IPS-20b (cell line): ENCODE results near the gene SNRNP48.

Source experiments
- H3K27ac ChIP-seq: one replicate; pipeline ENCODE4 v1.5.1; 2013; ENCODE audit warnings: low read length
- H3K27me3 ChIP-seq: 2 replicates; pipeline ENCODE4 v1.6.1; 2013; ENCODE audit warnings: mild to moderate bottlenecking, low read length, inconsistent platforms; ENCODE audit not compliant: insufficient read depth
- H3K36me3 ChIP-seq: 2 replicates; pipeline ENCODE4 v1.6.1; 2013; ENCODE audit warnings: low read depth, mild to moderate bottlenecking, inconsistent platforms, low read length, moderate library complexity; ENCODE audit not compliant: insufficient read depth
- H3K4me1 ChIP-seq: 2 replicates; pipeline ENCODE4 v1.6.1; 2013; ENCODE audit warnings: mild to moderate bottlenecking, control low read depth, inconsistent platforms, low read length, moderate library complexity; ENCODE audit not compliant: insufficient read depth
- H3K4me3 ChIP-seq: 2 replicates; pipeline ENCODE4 v1.5.1; 2013; ENCODE audit warnings: mild to moderate bottlenecking, low read length, inconsistent platforms
- H3K9ac ChIP-seq: 2 replicates; pipeline ENCODE4 v1.6.1; 2013; ENCODE audit warnings: low read depth, mild to moderate bottlenecking, inconsistent platforms, low read length, moderate library complexity
- H3K9me3 ChIP-seq: 2 replicates; pipeline ENCODE4 v1.6.1; 2013; ENCODE audit warnings: mild to moderate bottlenecking, low read depth, low read length, inconsistent platforms; ENCODE audit not compliant: insufficient read depth

The SNRNP48 gene

DNA sequence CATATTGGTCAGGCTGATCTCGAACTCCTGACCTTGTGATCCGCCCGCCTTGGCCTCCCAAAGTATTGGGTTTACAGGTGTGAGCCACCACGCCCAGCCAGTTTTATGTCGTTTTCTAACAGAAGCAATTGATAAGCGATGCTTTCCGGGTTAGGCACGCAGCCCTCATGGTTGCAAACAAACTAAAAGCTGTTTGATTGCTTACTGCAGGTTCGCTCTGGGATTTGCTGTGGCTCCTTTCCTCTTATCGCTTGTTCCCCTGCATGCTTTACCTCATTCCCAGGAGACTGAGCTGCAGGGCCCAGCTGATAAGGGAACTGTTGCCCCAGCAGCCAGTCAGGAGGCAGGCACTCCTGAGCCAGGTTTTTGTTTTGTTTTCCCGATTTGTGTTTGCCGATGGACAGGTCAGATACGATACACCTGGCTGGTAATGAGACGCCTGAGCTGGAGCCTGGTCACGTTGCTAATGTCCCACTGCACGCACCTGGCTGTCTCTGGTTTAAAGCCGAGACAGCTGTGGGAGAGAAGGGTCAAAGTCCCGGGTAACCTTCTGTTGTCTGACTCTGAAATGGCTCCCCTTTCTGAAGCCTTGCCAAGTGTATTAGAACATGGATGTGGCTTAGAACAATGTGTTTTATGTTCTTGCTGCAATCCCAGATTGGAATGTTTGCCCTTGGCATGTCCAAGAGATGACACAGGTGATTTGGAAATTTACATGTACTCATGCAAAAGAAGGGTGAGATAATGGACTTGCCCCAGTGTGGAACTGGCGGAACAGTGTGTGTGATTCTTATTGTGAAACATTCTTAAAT is 28.6 kb upstream of the SNRNP48 start:
- no peak overlapping the region for H3K9ac ChIP-seq
- H3K27me3 ChIP-seq = no peaks in the 10 kb centered on the region
- H3K36me3 ChIP-seq = peaks cover 76% of the 10 kb centered on the region
- H3K4me1 ChIP-seq = no peaks in the 10 kb centered on the region
- H3K27ac ChIP-seq = no peak overlapping the region
- H3K9me3 ChIP-seq = no peaks in the 10 kb centered on the region
- no peak overlapping the region for H3K4me3 ChIP-seq

DNA sequence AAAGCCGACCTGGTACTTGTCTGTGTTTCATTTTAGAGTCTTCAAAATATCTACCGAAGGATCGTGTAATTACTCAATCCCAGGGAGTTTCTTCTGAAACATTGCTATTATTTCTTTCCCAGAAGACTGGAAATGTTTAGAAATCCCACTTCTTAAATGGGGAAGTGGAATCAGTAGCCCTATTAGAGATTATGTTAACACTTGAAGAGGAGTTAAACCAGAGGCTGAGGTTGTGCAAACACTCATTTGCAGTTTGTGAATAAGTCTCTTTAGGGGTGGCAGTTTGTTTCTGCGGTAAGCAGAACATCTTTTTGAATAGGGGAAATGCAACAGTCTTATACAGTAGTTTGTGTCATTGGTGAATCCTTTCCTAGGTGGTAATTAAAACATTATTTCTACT is 27.2 kb upstream of the SNRNP48 start:
- Histone ChIP-seq H3K9me3 (no peaks in the 10 kb centered on the region), H3K4me3 (no peak overlapping the region), H3K4me1 (no peaks in the 10 kb centered on the region), H3K27ac (no peak overlapping the region), H3K9ac (no peak overlapping the region), H3K27me3 (no peaks in the 10 kb centered on the region), H3K36me3 (peaks cover 83% of the 10 kb centered on the region)

DNA sequence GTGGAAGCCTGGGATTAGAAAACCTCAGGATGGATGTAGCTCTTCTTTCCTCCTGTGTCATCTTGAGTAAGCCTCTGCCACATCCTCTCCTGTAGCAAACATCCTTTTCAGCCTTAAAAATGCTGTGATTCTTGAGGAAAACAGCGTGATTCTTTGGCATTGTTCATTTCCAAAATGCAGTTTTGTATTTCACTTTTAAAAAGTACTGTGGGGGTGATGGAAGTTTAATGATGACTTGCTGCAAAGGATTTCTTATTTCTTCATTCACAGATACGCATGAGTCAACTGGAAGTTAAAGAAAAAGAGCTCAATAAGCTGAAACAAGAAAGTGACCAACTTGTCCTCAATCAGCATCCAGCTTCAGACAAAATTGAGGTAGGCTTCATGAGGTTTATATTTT is 23.9 kb upstream of the SNRNP48 start:
- peaks cover 88% of the 10 kb centered on the region for H3K36me3 ChIP-seq
- no peaks in the 10 kb centered on the region for H3K4me1 ChIP-seq

DNA sequence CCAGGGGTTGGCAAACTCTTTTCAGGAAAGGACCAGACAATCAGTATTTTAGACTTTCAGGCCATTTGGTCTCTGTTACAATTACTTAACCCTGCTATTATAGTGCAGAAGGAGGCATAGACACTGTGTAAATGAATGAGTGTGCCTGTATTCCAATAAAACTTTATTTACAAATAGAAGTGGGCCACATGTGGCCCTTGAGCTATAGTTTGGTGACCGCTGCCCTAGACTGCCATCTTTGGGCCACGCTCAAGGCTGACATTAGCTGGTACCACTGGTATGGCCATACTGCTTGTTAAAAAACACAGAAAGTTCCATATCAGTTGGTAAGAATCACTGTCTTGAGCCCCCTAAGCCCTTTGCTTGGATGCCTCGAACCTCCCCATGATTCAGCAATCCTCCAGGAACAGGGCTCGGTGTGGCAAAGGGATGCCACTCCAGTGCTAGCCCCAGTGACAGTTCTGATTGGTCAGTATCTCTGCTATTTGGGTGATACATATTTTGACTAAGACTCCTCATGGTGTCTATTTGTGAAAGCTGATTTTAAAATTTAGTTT is 23.3 kb upstream of the SNRNP48 start:
- H3K36me3 ChIP-seq = peaks cover 88% of the 10 kb centered on the region
- H3K4me3 ChIP-seq = no peak overlapping the region
- H3K27me3 ChIP-seq = no peaks in the 10 kb centered on the region
- no peaks in the 10 kb centered on the region for H3K9me3 ChIP-seq
- H3K9ac ChIP-seq = no peak overlapping the region
- H3K4me1 ChIP-seq = no peaks in the 10 kb centered on the region
- no peak overlapping the region for H3K27ac ChIP-seq

More for the DNA sequence above, 23.9 kb upstream of the SNRNP48 start:
- Histone ChIP-seq H3K4me3 (no peak overlapping the region), H3K9ac (no peak overlapping the region), H3K27ac (no peak overlapping the region), H3K27me3 (no peaks in the 10 kb centered on the region), H3K9me3 (no peaks in the 10 kb centered on the region)

DNA sequence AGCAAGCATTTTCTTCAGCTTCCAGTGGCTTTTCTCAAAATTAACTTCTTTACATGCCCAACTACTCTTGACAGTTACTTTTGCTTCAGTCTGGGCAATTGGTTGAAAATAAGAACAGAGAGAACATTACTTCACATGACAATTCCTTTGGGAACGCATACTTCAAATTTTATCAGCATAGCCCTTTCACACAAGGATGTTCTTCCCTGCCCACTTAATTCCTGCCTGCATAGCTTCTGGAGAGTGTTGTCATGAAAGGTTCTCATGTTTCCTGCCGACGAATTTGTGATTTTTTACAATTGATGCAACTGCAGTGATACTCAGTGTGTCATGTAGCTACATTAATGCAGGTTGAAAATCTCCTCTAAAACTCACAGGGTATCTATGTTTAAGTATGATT is 22.0 kb upstream of the SNRNP48 start:
- H3K9me3 ChIP-seq = no peaks in the 10 kb centered on the region
- no peaks in the 10 kb centered on the region for H3K4me1 ChIP-seq
- H3K27me3 ChIP-seq = no peaks in the 10 kb centered on the region
- H3K4me3 ChIP-seq = no peak overlapping the region
- H3K9ac ChIP-seq = no peak overlapping the region
- H3K36me3 ChIP-seq = peaks cover 94% of the 10 kb centered on the region
- no peak overlapping the region for H3K27ac ChIP-seq

DNA sequence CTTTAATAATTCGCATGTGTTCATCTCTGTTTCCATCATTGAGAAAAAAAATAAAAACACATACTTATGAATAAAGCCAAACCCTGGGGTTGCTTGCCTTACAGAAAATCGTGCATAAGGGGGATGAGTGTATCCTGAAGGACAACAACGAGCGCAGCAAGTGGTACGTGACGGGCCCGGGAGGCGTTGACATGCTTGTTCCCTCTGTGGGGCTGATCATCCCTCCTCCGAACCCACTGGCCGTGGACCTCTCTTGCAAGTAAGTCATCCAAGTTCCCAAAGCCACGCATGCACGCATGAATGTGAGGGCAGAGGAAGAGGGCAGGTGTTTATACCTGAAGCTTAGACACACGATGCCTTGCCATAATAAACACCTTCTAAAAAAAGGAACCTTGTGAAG is 20.9 kb upstream of the SNRNP48 start:
- H3K4me3 ChIP-seq = no peak overlapping the region
- no peak overlapping the region for H3K9ac ChIP-seq
- no peak overlapping the region for H3K27ac ChIP-seq
- no peaks in the 10 kb centered on the region for H3K9me3 ChIP-seq
- H3K27me3 ChIP-seq = no peaks in the 10 kb centered on the region
- no peaks in the 10 kb centered on the region for H3K4me1 ChIP-seq
- H3K36me3 ChIP-seq = peaks cover 92% of the 10 kb centered on the region

DNA sequence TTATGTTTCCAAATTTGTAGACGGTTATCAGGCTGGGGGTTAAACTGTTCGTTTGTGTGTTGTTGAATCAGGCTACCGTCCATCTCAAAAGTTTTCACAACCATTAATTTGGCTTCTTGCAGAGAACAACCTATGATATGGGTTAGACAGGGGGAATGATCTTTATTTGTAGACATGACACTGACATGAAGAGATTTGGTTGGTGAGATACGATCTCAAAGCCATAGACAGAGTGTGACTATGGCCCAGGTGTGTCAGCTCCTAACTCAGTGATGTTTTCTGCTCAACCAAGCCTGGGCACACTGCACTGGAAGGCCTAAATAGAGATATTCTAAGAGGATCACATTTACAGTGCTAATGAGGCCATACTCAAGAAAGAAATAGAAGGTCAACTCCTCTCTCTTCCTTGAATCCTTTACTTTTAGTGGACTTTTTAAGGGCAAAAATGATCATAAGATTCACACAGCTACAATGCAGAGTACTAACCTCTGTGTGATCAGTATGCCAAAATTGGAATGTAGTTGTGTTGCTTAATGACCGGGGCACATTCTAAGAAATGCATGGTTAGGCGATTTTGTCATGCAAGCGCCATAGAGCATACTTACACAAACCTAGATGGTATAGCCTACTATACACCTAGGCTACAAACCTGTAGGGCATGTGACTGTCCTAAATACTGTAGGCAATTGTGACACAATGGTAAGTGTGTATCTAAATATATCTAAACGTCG is 17.6 kb upstream of the SNRNP48 start:
- H3K27me3 ChIP-seq = no peaks in the 10 kb centered on the region
- no peaks in the 10 kb centered on the region for H3K9me3 ChIP-seq
- no peak overlapping the region for H3K9ac ChIP-seq
- H3K4me3 ChIP-seq = no peak overlapping the region
- H3K36me3 ChIP-seq = peaks cover 94% of the 10 kb centered on the region
- H3K27ac ChIP-seq = no peak overlapping the region
- no peaks in the 10 kb centered on the region for H3K4me1 ChIP-seq

DNA sequence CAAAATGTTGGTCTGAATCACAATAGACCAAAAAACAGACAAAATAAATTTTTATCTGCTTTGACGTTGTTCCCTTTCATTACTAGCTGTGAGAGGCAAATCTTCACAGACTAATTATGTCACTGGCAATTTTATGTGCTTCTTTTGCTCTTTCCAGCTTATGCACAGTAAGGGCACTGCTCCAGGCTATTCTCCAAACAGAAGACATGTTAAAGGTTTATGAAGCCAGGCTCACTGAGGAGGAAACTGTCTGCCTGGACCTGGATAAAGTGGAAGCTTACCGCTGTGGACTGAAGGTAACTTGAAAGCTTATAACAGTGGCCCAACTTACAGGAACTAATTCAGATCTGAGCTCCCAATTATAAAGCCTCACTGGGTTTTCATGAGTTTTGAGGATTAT is 15.5 kb upstream of the SNRNP48 start:
- no peak overlapping the region for H3K4me3 ChIP-seq
- H3K9me3 ChIP-seq = no peaks in the 10 kb centered on the region
- H3K4me1 ChIP-seq = no peaks in the 10 kb centered on the region
- peaks cover 94% of the 10 kb centered on the region for H3K36me3 ChIP-seq
- no peak overlapping the region for H3K9ac ChIP-seq
- no peak overlapping the region for H3K27ac ChIP-seq
- no peaks in the 10 kb centered on the region for H3K27me3 ChIP-seq

DNA sequence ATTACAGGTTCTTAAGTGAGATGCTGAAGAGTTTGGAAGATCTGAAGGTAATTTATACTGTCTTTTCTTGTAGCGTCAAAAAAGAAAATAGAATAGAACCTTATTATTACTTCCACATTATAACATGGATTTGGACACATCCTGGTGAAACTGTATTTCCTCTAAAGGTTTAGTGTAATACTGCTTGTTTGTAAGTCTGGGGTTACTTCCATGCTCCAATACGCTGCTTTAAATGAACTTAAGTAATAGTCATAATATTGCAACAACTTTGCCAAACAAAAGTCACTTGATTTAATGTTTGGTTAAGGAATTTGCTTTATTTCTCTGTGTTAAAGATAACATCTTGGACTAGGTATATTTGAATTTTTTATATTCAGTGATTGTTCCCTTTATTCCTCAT is 11.5 kb upstream of the SNRNP48 start:
- Histone ChIP-seq H3K4me1 (no peaks in the 10 kb centered on the region), H3K9me3 (no peaks in the 10 kb centered on the region), H3K27me3 (no peaks in the 10 kb centered on the region), H3K27ac (no peak overlapping the region), H3K9ac (no peak overlapping the region), H3K36me3 (peaks cover 97% of the 10 kb centered on the region), H3K4me3 (no peak overlapping the region)

DNA sequence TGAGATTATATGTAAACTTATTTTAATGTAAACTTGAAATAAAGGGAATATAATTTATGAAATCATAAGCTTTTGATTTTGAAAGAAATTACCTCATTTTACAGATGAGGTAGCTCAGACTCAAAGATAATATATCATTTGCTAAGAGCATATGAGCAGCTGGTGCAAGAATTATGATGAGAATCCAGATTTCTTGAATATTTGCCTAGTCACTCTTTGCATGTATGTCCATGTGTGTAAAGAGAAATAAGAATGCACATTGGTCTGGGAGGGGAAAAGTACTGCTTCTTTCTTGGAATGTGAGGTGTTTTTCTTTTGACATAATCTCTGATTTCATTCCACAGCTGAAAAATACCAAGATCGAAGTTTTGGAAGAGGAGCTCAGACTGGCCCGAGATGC is 11.1 kb upstream of the SNRNP48 start:
- H3K36me3 ChIP-seq = peaks cover 97% of the 10 kb centered on the region
- no peaks in the 10 kb centered on the region for H3K27me3 ChIP-seq
- no peaks in the 10 kb centered on the region for H3K4me1 ChIP-seq

DNA sequence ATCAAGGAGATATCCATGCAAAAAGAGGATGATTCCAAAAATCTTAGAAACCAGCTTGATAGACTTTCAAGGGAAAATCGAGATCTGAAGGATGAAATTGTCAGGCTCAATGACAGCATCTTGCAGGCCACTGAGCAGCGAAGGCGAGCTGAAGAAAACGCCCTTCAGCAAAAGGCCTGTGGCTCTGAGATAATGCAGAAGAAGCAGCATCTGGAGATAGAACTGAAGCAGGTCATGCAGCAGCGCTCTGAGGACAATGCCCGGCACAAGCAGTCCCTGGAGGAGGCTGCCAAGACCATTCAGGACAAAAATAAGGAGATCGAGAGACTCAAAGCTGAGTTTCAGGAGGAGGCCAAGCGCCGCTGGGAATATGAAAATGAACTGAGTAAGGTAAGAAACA is 10.1 kb upstream of the SNRNP48 start:
- Histone ChIP-seq H3K9me3 (no peaks in the 10 kb centered on the region), H3K36me3 (peaks cover 97% of the 10 kb centered on the region), H3K27ac (no peak overlapping the region), H3K4me3 (no peak overlapping the region), H3K27me3 (no peaks in the 10 kb centered on the region), H3K4me1 (no peaks in the 10 kb centered on the region), H3K9ac (no peak overlapping the region)

More for the DNA sequence above, 11.1 kb upstream of the SNRNP48 start:
- H3K4me3 ChIP-seq = no peak overlapping the region
- no peak overlapping the region for H3K9ac ChIP-seq
- no peaks in the 10 kb centered on the region for H3K9me3 ChIP-seq
- H3K27ac ChIP-seq = no peak overlapping the region

DNA sequence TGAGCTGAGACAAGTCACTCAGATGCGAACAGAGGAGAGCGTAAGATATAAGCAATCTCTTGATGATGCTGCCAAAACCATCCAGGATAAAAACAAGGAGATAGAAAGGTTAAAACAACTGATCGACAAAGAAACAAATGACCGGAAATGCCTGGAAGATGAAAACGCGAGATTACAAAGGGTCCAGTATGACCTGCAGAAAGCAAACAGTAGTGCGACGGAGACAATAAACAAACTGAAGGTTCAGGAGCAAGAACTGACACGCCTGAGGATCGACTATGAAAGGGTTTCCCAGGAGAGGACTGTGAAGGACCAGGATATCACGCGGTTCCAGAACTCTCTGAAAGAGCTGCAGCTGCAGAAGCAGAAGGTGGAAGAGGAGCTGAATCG is 9.5 kb upstream of the SNRNP48 start:
- no peaks in the 10 kb centered on the region for H3K27me3 ChIP-seq
- no peak overlapping the region for H3K9ac ChIP-seq
- no peaks in the 10 kb centered on the region for H3K9me3 ChIP-seq
- H3K4me3 ChIP-seq = no peak overlapping the region
- H3K4me1 ChIP-seq = no peaks in the 10 kb centered on the region
- peaks cover 96% of the 10 kb centered on the region for H3K36me3 ChIP-seq
- no peak overlapping the region for H3K27ac ChIP-seq
